OCI-LY7 (cell line): ENCODE measurements around the gene CCDC39. TPM values are rescaled to one million over a fixed set of nuclear protein-coding genes. Genes with fewer than 3 reads are reported as not detected.

Experiments
- BruUV-seq: library from RNA; stranded (reverse); fragments of 400-500 nt; replicated peaks from 2 replicates; lab custom pipeline; 2021; lab: Mats Ljungman, UMichigan
- CTCF ChIA-PET: fragments of 300-600 bp; sonication (Branson Sonifier 250); formaldehyde crosslinking; loops from one replicate; lab custom pipeline; 2022; ENCODE audit warnings: antibody characterized with exemption; ENCODE audit not compliant: unreplicated experiment; lab: Charles Lee
- POLR2A ChIA-PET: fragments of 300-600 bp; sonication (Branson Sonifier 250); formaldehyde crosslinking; loops from one replicate; lab custom pipeline; 2022; ENCODE audit warnings: antibody characterized with exemption; lab: Charles Lee
- DNase-seq: peaks from one replicate; pipeline ENCODE4 v3.0.0-alpha.2; 2015; ENCODE audit warnings: low spot score
- H2AFZ ChIP-seq: fragments of 200-600 bp; sonication (generic), shearing (Covaris generic); 2 replicates; pipeline ENCODE4 v1.6.1; 2014; ENCODE audit warnings: mild to moderate bottlenecking, antibody characterized with exemption, low read length, moderate library complexity
- H3K27ac ChIP-seq: fragments of 200-600 bp; sonication (generic); 2 replicates; pipeline ENCODE4 v1.5.1; 2014; ENCODE audit warnings: mixed run types, low read depth, mild to moderate bottlenecking, moderate library complexity, low read length, inconsistent platforms; ENCODE audit not compliant: poor library complexity, severe bottlenecking
- H3K36me3 ChIP-seq: fragments of 200-600 bp; sonication (generic); 2 replicates; pipeline ENCODE4 v1.6.1; 2014; ENCODE audit warnings: mild to moderate bottlenecking, antibody characterized with exemption, low read length, moderate library complexity, mixed read lengths; ENCODE audit not compliant: insufficient read depth
- H3K4me1 ChIP-seq: fragments of 200-600 bp; sonication (generic); 2 replicates; pipeline ENCODE4 v1.5.1; 2014; ENCODE audit warnings: mild to moderate bottlenecking, low read length; ENCODE audit not compliant: insufficient read depth, poor library complexity, severe bottlenecking
- H3K4me2 ChIP-seq: fragments of 200-600 bp; sonication (generic); 2 replicates; pipeline ENCODE4 v1.6.1; 2014; ENCODE audit warnings: mild to moderate bottlenecking, low read length
- H3K4me3 ChIP-seq: fragments of 200-600 bp; sonication (generic); 2 replicates; pipeline ENCODE4 v1.5.1; 2014; ENCODE audit warnings: mild to moderate bottlenecking, low read depth, low read length; ENCODE audit not compliant: poor library complexity, severe bottlenecking
- H3K79me2 ChIP-seq: fragments of 200-600 bp; sonication (generic); 2 replicates; pipeline ENCODE4 v1.6.1; 2016; ENCODE audit warnings: low read depth, mild to moderate bottlenecking, low read length, moderate library complexity, mixed read lengths; ENCODE audit not compliant: insufficient read depth
- H3K9me2 ChIP-seq: fragments of 200-600 bp; sonication (generic); 2 replicates; pipeline ENCODE4 v1.6.1; 2016; ENCODE audit warnings: mild to moderate bottlenecking, low read length, mixed read lengths; ENCODE audit not compliant: insufficient read depth
- H3K9me3 ChIP-seq: fragments of 200-600 bp; sonication (generic); 2 replicates; pipeline ENCODE4 v1.6.1; 2014; ENCODE audit warnings: mild to moderate bottlenecking, mixed run types, low read length, mixed read lengths
- H4K20me1 ChIP-seq: fragments of 200-600 bp; sonication (generic); 2 replicates; pipeline ENCODE4 v1.6.1; 2014; ENCODE audit warnings: mild to moderate bottlenecking, antibody characterized with exemption, low read length, moderate library complexity, mixed read lengths; ENCODE audit not compliant: insufficient read depth
- EZH2phosphoT487 ChIP-seq: fragments of 200-600 bp; sonication (generic); IDR thresholded peaks from 2 replicates; pipeline ENCODE4 v1.6.1; 2018; ENCODE audit warnings: low read depth, borderline replicate concordance, mild to moderate bottlenecking, mixed run types, antibody characterized with exemption, low read length, moderate library complexity, mixed read lengths
- intact Hi-C: fragments of 100-400 bp; cut with micrococcal nuclease; formaldehyde crosslinking; loops from one replicate; pipeline ENCODE4 v1.10.0; 2022; ENCODE audit not compliant: unreplicated experiment
- total RNA-seq, 2 experiments: library from RNA; depleted of rRNA in 1 of 2; stranded (reverse); fragments of >200 nt in 1 of 2; shearing (Covaris generic) in 1 of 2; gene quantifications; 2 replicates each; pipeline ENCODE4 v1.2.3, GENCODE V29; 2014 to 2022
- TF ChIP-seq, protein P1 (sequence below): fragments of 200-600 bp; sonication (generic); conservative IDR thresholded peaks from 2 replicates; pipeline ENCODE4 v1.5.1; 2014; ENCODE audit warnings: mild to moderate bottlenecking, antibody characterized with exemption, low read length, moderate library complexity, mixed read lengths

Gene CCDC39
- total RNA-seq, 2 experiments from 2014 or later, result 0.03 TPM; not detected in 1

DNA sequence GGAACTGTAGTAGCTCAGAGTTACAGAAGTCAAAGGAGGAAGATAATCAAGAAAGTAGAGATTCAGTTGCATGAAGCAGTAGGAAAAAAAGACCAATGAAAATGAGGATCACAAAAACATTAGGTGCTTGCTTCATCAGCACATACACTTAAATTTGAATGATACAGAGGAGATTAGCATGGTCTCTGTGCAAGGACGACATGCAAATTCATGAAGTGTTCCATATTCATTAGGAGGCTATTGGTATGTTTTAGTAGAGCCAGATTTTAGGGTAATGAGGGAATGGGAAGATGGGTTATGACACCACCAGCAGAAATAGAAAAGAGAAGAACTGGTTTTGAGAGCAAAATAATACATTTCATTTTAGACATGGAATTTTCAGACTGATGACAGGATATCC, 98.4 kb downstream of the CCDC39 start:
- Histone ChIP-seq H2AFZ (no peak overlapping the region), H3K9me2 (no peaks in the 10 kb centered on the region), H3K27ac (no peak overlapping the region), H3K79me2 (no peaks in the 10 kb centered on the region), H3K36me3 (no peaks in the 10 kb centered on the region), H3K9me3 (no peaks in the 10 kb centered on the region), H4K20me1 (no peaks in the 10 kb centered on the region), H3K4me1 (no peaks in the 10 kb centered on the region), H3K4me2 (no peak overlapping the region), H3K4me3 (no peak overlapping the region)
- no peak for TF ChIP-seq EZH2phosphoT487
- TF ChIP-seq, protein P1, sequence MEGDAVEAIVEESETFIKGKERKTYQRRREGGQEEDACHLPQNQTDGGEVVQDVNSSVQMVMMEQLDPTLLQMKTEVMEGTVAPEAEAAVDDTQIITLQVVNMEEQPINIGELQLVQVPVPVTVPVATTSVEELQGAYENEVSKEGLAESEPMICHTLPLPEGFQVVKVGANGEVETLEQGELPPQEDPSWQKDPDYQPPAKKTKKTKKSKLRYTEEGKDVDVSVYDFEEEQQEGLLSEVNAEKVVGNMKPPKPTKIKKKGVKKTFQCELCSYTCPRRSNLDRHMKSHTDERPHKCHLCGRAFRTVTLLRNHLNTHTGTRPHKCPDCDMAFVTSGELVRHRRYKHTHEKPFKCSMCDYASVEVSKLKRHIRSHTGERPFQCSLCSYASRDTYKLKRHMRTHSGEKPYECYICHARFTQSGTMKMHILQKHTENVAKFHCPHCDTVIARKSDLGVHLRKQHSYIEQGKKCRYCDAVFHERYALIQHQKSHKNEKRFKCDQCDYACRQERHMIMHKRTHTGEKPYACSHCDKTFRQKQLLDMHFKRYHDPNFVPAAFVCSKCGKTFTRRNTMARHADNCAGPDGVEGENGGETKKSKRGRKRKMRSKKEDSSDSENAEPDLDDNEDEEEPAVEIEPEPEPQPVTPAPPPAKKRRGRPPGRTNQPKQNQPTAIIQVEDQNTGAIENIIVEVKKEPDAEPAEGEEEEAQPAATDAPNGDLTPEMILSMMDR, result no peak
- ChIA-PET CTCF (no interaction called here), POLR2A (interaction anchor here (0.8 kb wide), 1 partner anchor 9 kb away, joined by 3 read pairs; no protein-coding TSS in a partner anchor)
- DNase-seq, result no peak
- intact Hi-C loops, result no loop called here
- BruUV-seq, result no TSS peak

DNA sequence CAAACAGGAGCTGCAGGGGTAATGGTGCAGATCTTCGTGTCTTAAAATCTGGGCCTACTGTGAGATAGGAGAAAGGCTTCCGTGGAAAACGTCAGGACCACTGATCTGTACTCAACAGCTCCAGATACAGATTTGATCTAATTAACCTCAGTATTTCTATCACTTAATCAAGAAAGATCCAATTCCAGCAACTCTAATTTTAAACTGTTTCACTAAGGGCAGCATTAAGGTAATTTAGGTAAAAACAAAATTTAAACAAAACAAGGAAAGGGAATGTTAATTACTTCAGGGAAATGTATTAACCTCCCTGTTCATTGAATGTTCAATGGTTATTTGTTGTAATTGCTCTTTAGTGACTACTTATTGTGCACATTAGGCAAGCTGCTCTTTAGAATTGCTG, 103.7 kb downstream of the CCDC39 start:
- intact Hi-C loops, result no loop called here
- POLR2A ChIA-PET, result interaction anchor here (0.8 to 1.2 kb wide), 2 partner anchors 25 to 40 kb away, joined by 3 to 4 read pairs; no protein-coding TSS in a partner anchor
- BruUV-seq, result no TSS peak
- Histone ChIP-seq H3K4me3 (no peak overlapping the region), H4K20me1 (no peaks in the 10 kb centered on the region), H3K9me2 (no peaks in the 10 kb centered on the region), H3K27ac (no peak overlapping the region), H3K4me1 (peaks cover 8% of the 10 kb centered on the region), H3K36me3 (no peaks in the 10 kb centered on the region), H3K9me3 (no peaks in the 10 kb centered on the region), H2AFZ (no peak overlapping the region), H3K79me2 (no peaks in the 10 kb centered on the region), H3K4me2 (no peak overlapping the region)
- no peak for DNase-seq
- CTCF ChIA-PET, result no interaction called here
- TF ChIP-seq, protein P1, result no peak
- no peak for TF ChIP-seq EZH2phosphoT487

- Histone ChIP-seq H3K79me2 (no peaks in the 10 kb centered on the region), H3K9me2 (no peaks in the 10 kb centered on the region), H3K9me3 (no peaks in the 10 kb centered on the region), H3K36me3 (no peaks in the 10 kb centered on the region), H3K4me1 (peaks cover 8% of the 10 kb centered on the region), H3K27ac (no peak overlapping the region), H4K20me1 (no peaks in the 10 kb centered on the region), H2AFZ (peak overlapping the region; percentile 15; the same call in 1 of the 2 replicates), H3K4me3 (no peak overlapping the region), H3K4me2 (peak overlapping the region; percentile 30)
- no TSS peak for BruUV-seq
- TF ChIP-seq EZH2phosphoT487, result no peak
- TF ChIP-seq, protein P1, result no peak
- ChIA-PET CTCF (no interaction called here), POLR2A (interaction anchor here (0.6 to 1.4 kb wide), 2 partner anchors 9 to 851 kb away, joined by 3 to 4 read pairs; no protein-coding TSS in a partner anchor)
- intact Hi-C loops, result no loop called here
- peak; percentile 15 for DNase-seq
These were observed 107.3 kb downstream of the CCDC39 start for GRCh38 chr3:180571831-180572598.
